ENCODE results near the gene ATP5PD.
"Not testable (repeated sequence)": the region's sequence is repeated elsewhere in the genome, so short reads cannot be mapped to it uniquely, and the experiment has no call there.

The ATP5PD gene

DNA sequence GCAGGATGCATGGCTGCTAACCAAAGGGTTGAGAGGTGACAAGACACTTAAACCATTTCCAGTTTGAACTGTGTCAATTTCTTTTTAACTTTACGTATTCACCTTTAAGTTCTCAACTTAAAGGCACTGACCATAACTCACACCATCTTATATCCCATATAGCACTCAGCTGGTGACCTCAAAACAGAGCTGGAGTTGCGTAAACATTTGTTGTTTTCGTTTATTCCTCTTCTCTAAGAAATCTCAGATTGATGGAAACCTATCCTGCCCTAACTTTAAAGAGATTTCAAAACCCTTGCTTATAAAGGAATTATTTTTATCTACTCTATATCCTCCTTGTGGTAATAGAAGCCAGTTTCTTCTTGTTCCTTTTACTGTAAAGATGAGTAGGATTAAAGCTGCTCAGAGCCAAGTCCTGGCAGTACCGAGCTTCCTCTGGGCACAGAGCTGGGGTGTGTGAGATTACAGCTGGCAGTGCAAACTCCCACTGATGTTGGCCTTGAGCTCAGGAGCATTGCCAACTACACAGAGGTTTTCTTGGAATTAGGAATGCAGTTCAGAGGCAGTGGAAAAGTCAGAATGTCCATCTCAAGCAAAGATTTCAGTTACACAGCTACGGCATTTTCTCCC lies 1.6 kb upstream of the ATP5PD start:
- H3K4me3 ChIP-seq (ENCODE audit: low read depth, low read length, poor library complexity, severe bottlenecking), result peak overlapping the region; percentile 83
- H2AFZ ChIP-seq (ENCODE audit: low read length), result no peak overlapping the region
- no peak overlapping the region for H3K27ac ChIP-seq (ENCODE audit: low read depth, low read length, poor library complexity, severe bottlenecking)
- no peaks in the 10 kb centered on the region for H3F3A ChIP-seq (ENCODE audit: insufficient read depth, low read length)
- H3K9me3 ChIP-seq (ENCODE audit: low read length), result no peaks in the 10 kb centered on the region
- TF ChIP-seq EZH2 (IDR thresholded peaks at IDR 0.05; ENCODE audit: borderline replicate concordance, low read length) (no peak), CTCF (IDR thresholded peaks at IDR 0.05; ENCODE audit: low read length) (no peak)
- no peaks in the 10 kb centered on the region for H3K9me2 ChIP-seq (ENCODE audit: low read depth, low read length)
- H3K4me2 ChIP-seq (ENCODE audit: low read length), result peak overlapping the region; percentile 100
- H3K27me3 ChIP-seq (ENCODE audit: insufficient read depth, low read length), result no peaks in the 10 kb centered on the region
- H3K36me3 ChIP-seq (ENCODE audit: insufficient read depth, low read length), result peaks cover 24% of the 10 kb centered on the region
- H4K20me1 ChIP-seq (ENCODE audit: insufficient read depth, low read length), result no peaks in the 10 kb centered on the region
- peak overlapping the region; percentile 86 for H3K9ac ChIP-seq (ENCODE audit: low read length)
- H3K4me1 ChIP-seq (ENCODE audit: insufficient read depth, low read length, severe bottlenecking), result peaks cover 24% of the 10 kb centered on the region
- H3K79me2 ChIP-seq (ENCODE audit: insufficient read depth, low read length), result no peaks in the 10 kb centered on the region

DNA sequence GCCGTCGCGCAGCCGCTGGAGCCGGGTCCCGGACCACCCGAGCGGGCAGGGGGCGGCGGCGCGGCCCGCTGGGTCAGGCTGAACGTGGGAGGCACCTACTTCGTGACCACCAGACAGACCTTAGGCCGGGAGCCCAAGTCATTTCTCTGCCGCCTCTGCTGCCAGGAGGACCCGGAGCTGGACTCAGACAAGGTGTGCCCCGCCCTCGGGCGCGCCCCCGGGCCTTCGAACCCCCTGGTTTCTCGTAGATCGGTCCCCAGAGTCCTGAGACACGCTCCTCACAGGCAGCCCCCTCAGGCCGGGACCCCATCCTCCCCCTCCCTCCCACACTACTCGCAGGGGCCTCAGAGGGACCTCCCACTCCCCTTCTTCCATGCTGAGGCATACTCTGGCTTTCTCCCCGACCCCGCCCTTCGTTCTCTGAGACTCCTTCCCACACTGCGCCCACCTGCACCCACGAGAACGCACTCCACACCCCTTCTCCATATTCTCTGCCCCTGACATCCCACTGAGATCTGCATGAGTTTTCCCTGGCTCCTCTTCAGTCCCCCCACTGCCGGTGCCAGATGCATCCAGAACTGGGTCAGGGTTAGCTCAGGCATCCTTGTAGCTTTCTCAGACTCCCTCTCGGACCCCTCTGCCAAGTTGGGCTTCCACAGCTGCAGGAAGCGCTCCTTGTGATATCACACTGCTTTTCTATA lies 779 bp upstream of the ATP5PD start:
- Histone ChIP-seq H3K27ac (ENCODE audit: low read depth, low read length, poor library complexity, severe bottlenecking) (no peak overlapping the region), H3K4me1 (ENCODE audit: insufficient read depth, low read length, severe bottlenecking) (peaks cover 24% of the 10 kb centered on the region), H3F3A (ENCODE audit: insufficient read depth, low read length) (no peaks in the 10 kb centered on the region), H2AFZ (ENCODE audit: low read length) (no peak overlapping the region), H3K4me3 (ENCODE audit: low read depth, low read length, poor library complexity, severe bottlenecking) (peak overlapping the region; percentile 83), H3K9ac (ENCODE audit: low read length) (peak overlapping the region; percentile 86), H3K27me3 (ENCODE audit: insufficient read depth, low read length) (no peaks in the 10 kb centered on the region), H3K9me2 (ENCODE audit: low read depth, low read length) (no peaks in the 10 kb centered on the region), H3K9me3 (ENCODE audit: low read length) (no peaks in the 10 kb centered on the region), H4K20me1 (ENCODE audit: insufficient read depth, low read length) (no peaks in the 10 kb centered on the region), H3K36me3 (ENCODE audit: insufficient read depth, low read length) (peaks cover 16% of the 10 kb centered on the region; the same call in 1 of the 2 replicates), H3K79me2 (ENCODE audit: insufficient read depth, low read length) (no peaks in the 10 kb centered on the region), H3K4me2 (ENCODE audit: low read length) (peak overlapping the region; percentile 100)
- TF ChIP-seq CTCF (IDR thresholded peaks at IDR 0.05; ENCODE audit: low read length), result no peak
- TF ChIP-seq EZH2 (IDR thresholded peaks at IDR 0.05; ENCODE audit: borderline replicate concordance, low read length), result no peak

DNA sequence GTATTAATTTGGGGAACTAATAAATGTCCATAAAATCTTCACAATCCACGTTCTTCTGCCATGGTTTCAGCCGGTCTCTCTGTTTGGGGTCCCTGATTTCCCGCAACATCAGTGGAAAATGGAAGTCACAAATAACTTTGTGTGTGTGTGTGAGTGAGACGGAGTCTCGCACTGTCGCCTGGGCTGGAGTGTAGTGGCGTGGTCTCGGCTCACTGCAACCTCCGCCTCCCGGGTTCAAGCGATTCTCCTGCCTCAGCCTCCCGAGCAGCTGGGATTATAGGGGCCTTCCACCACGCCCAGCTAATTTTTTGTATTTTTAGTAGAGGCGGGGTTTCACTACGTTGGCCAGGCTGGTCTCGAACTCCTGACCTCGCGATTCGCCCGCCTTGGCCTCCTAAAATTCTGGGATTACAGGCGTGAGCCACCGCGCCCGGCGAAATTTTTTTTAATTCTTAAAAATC lies 793 bp downstream of the ATP5PD start:
- H3K9me3 ChIP-seq (ENCODE audit: low read length); H4K20me1 ChIP-seq (ENCODE audit: insufficient read depth, low read length); H2AFZ ChIP-seq (ENCODE audit: low read length); H3K27ac ChIP-seq (ENCODE audit: low read depth, low read length, poor library complexity, severe bottlenecking); H3K79me2 ChIP-seq (ENCODE audit: insufficient read depth, low read length); H3F3A ChIP-seq (ENCODE audit: insufficient read depth, low read length); H3K9me2 ChIP-seq (ENCODE audit: low read depth, low read length); H3K27me3 ChIP-seq (ENCODE audit: insufficient read depth, low read length): not testable (repeated sequence)
- H3K4me1 ChIP-seq (ENCODE audit: insufficient read depth, low read length, severe bottlenecking), result peaks cover 24% of the 10 kb centered on the region
- peak overlapping the region; percentile 83 for H3K4me3 ChIP-seq (ENCODE audit: low read depth, low read length, poor library complexity, severe bottlenecking)
- H3K36me3 ChIP-seq (ENCODE audit: insufficient read depth, low read length), result peaks cover 22% of the 10 kb centered on the region
- peak overlapping the region; percentile 82 for H3K9ac ChIP-seq (ENCODE audit: low read length)
- H3K4me2 ChIP-seq (ENCODE audit: low read length), result peak overlapping the region; percentile 75

Data from OCI-LY1 (cell line).